Fibroblast of lung (primary cell): ENCODE data around the gene STK4. TPM values are rescaled to one million over a fixed set of nuclear protein-coding genes. Genes with fewer than 3 reads are reported as not detected.

Experiments used
- DNase-seq, 2 donors: peaks; one replicate each; pipeline versions ENCODE4 v3.0.0 to v3.0.0-alpha.2; 2010; ENCODE audit warnings: low read depth in 2 of 2
- H2AFZ ChIP-seq: 2 replicates; pipeline ENCODE4 v1.5.1; 2012; ENCODE audit warnings: low read length, control low read depth, inconsistent platforms
- H3K27ac ChIP-seq: 2 replicates; pipeline ENCODE4 v1.5.1; 2011; ENCODE audit warnings: low read length, control low read depth; ENCODE audit not compliant: insufficient read depth
- H3K27me3 ChIP-seq: 2 replicates; pipeline ENCODE4 v1.5.1; 2011; ENCODE audit warnings: mild to moderate bottlenecking, low read length; ENCODE audit not compliant: control insufficient read depth, insufficient read depth
- H3K36me3 ChIP-seq: 2 replicates; pipeline ENCODE4 v1.5.1; 2011; ENCODE audit warnings: low read length; ENCODE audit not compliant: control insufficient read depth, insufficient read depth
- H3K4me1 ChIP-seq: 2 replicates; pipeline ENCODE4 v1.5.1; 2011; ENCODE audit warnings: low read length; ENCODE audit not compliant: control insufficient read depth, insufficient read depth; ENCODE audit errors: extremely low read depth
- H3K4me2 ChIP-seq: 2 replicates; pipeline ENCODE4 v1.5.1; 2011; ENCODE audit warnings: low read length, control low read depth; ENCODE audit not compliant: insufficient read depth; ENCODE audit errors: extremely low read depth
- H3K4me3 ChIP-seq, 4 experiments: fragments of 200-600 bp in 1 of 4; sonication (generic) in 1 of 4; replicated peaks in 1 of 4; 2 replicates each; pipeline ENCODE4 v1.5.1; 2011 to 2016; ENCODE audit warnings: low read length in 4 of 4, low read depth in 3 of 4, mild to moderate bottlenecking in 3 of 4, control low read depth in 2 of 4, inconsistent platforms in 1 of 4, mixed read lengths in 1 of 4; ENCODE audit not compliant: insufficient read depth in 1 of 4; ENCODE audit errors: control extremely low read depth in 1 of 4
- H3K79me2 ChIP-seq: 2 replicates; pipeline ENCODE4 v1.5.1; 2012; ENCODE audit warnings: mild to moderate bottlenecking, low read length, inconsistent platforms; ENCODE audit not compliant: control insufficient read depth, insufficient read depth
- H3K9ac ChIP-seq: 2 replicates; pipeline ENCODE4 v1.5.1; 2011; ENCODE audit warnings: mild to moderate bottlenecking, low read length, control low read depth; ENCODE audit not compliant: insufficient read depth
- H3K9me3 ChIP-seq: 2 replicates; pipeline ENCODE4 v1.5.1; 2012; ENCODE audit warnings: low read depth, low read length; ENCODE audit not compliant: control insufficient read depth, insufficient read depth
- H4K20me1 ChIP-seq: 2 replicates; pipeline ENCODE4 v1.5.1; 2011; ENCODE audit warnings: low read length; ENCODE audit not compliant: control insufficient read depth, insufficient read depth; ENCODE audit errors: extremely low read depth
- EZH2 ChIP-seq: IDR thresholded peaks from 2 replicates; pipeline ENCODE4 v1.5.1; 2012; ENCODE audit warnings: low read length, control low read depth, mild to moderate bottlenecking; ENCODE audit errors: missing control alignments
- polyA plus RNA-seq, 2 donors: library from polyadenylated mRNA; depleted of rRNA in 1 of 2; stranded (reverse) in 1 of 2; unstranded in 1 of 2; fragments of >200 nt; gene quantifications; 2 replicates each; pipeline ENCODE4 v1.2.1, GENCODE V29; 2011 to 2012; ENCODE audit warnings: missing spikeins in 1 of 2
- total RNA-seq: library from RNA; depleted of rRNA; stranded (reverse); fragments of >200 nt; gene quantifications from 2 replicates; pipeline ENCODE4 v1.2.1, GENCODE V29; 2014
- TF ChIP-seq, protein P1 (sequence below), 2 donors: IDR thresholded peaks in 1 of 2; conservative IDR thresholded peaks in 1 of 2; 1 replicate in 1 of 2; 2 replicates in 1 of 2; pipeline ENCODE4 v1.5.1; 2011 to 2012; ENCODE audit warnings: low read length in 2 of 2, control low read depth in 1 of 2, inconsistent platforms in 1 of 2, low read depth in 1 of 2, mild to moderate bottlenecking in 1 of 2

The STK4 gene
- total and polyA plus RNA-seq, 2 donors (not counting 1 experiment from before 2014, with no cell fraction given), result 19.0 to 31.7 TPM

DNA sequence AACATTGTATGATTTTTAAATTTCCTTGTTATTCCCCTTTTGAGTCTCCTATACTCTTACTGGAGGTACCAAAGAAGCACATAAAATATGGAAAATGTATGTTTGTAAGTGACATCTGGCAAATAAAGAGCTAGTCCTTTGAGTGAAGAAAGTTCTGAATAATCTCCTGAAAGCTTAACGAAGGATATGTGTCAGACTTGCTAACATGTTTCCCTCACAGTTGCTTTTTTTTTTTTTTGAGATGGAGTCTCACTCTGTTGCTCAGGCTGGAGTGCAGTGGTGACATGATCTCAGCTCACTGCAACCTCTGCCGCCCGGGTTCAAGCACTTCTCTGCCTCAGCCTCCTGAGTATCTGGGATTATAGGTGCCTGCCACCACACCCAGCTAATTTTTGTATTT is 63.6 kb downstream of the STK4 start:
- DNase-seq, result no peak
- Histone ChIP-seq H3K4me3 (no peak overlapping the region), H3K27ac (no peak overlapping the region), H3K36me3 (peaks cover 2% of the 10 kb centered on the region), H3K27me3 (no peaks in the 10 kb centered on the region), H3K9me3 (no peaks in the 10 kb centered on the region), H3K4me1 (no peaks in the 10 kb centered on the region), H3K9ac (no peak overlapping the region), H4K20me1 (no peaks in the 10 kb centered on the region), H3K79me2 (no peaks in the 10 kb centered on the region), H3K4me2 (no peak overlapping the region), H2AFZ (no peak overlapping the region)
- TF ChIP-seq, protein P1, sequence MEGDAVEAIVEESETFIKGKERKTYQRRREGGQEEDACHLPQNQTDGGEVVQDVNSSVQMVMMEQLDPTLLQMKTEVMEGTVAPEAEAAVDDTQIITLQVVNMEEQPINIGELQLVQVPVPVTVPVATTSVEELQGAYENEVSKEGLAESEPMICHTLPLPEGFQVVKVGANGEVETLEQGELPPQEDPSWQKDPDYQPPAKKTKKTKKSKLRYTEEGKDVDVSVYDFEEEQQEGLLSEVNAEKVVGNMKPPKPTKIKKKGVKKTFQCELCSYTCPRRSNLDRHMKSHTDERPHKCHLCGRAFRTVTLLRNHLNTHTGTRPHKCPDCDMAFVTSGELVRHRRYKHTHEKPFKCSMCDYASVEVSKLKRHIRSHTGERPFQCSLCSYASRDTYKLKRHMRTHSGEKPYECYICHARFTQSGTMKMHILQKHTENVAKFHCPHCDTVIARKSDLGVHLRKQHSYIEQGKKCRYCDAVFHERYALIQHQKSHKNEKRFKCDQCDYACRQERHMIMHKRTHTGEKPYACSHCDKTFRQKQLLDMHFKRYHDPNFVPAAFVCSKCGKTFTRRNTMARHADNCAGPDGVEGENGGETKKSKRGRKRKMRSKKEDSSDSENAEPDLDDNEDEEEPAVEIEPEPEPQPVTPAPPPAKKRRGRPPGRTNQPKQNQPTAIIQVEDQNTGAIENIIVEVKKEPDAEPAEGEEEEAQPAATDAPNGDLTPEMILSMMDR (conservative IDR thresholded peaks at IDR 0.05 in 1 of 2, IDR thresholded peaks at IDR 0.05 in 1 of 2; ENCODE audit: low read depth in 1 of 2, low read length in 2 of 2), result no peak
- no peak for TF ChIP-seq EZH2

DNA sequence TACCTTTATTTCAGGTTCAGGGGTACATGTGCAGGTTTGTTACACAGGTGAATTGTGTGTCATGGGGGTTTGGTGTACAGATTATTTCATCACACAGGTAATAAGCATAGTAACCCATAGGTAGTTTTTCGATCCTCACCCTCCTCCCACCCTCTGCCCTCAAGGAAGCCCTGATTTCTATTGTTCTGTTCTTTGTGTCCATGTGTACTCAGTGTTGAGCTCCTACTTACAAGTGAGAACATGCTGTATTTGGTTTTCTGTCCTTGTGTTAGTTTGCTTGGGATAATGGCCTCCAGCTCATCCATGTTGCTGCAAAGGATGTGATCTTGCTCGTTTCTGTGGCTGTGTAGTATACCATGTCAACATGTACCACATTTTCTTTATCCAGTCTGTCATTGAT is 66.0 kb downstream of the STK4 start:
- Histone ChIP-seq H3K79me2 (no peaks in the 10 kb centered on the region), H3K27ac (no peak overlapping the region), H3K27me3 (no peaks in the 10 kb centered on the region), H3K4me2 (no peak overlapping the region), H3K4me3 (no peak overlapping the region), H2AFZ (no peak overlapping the region), H3K4me1 (peaks cover 4% of the 10 kb centered on the region), H3K9me3 (no peaks in the 10 kb centered on the region), H3K9ac (no peak overlapping the region), H4K20me1 (no peaks in the 10 kb centered on the region), H3K36me3 (no peaks in the 10 kb centered on the region)
- no peak for DNase-seq
- TF ChIP-seq, protein P1 (conservative IDR thresholded peaks at IDR 0.05 in 1 of 2, IDR thresholded peaks at IDR 0.05 in 1 of 2; ENCODE audit: low read depth in 1 of 2, low read length in 2 of 2), result no peak
- no peak for TF ChIP-seq EZH2

DNA sequence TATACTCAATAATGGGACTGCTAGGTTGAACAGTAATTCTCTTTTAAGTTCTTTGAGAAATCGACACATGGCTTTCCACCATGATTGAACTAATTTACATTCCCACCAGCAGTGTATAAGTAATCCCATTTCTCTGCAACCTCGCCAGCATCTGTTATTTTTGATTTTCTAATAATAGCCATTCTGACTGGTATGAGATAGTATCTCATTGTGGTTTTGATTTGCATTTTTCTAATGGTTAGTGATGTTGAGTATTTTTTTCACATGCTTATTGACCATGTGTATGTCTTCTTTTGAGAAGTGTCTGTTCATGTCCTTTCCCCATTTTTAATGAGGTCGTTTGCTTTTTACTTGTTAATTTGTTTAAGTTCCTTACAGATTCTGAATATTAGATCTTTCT is 66.5 kb downstream of the STK4 start:
- Histone ChIP-seq H3K79me2 (no peaks in the 10 kb centered on the region), H3K4me2 (no peak overlapping the region), H3K9ac (no peak overlapping the region), H4K20me1 (no peaks in the 10 kb centered on the region), H3K27me3 (no peaks in the 10 kb centered on the region), H3K36me3 (no peaks in the 10 kb centered on the region), H3K27ac (no peak overlapping the region), H2AFZ (no peak overlapping the region), H3K4me1 (peaks cover 4% of the 10 kb centered on the region), H3K4me3 (no peak overlapping the region), H3K9me3 (no peaks in the 10 kb centered on the region)
- peak in 1 of 2 donors; percentile 34 for DNase-seq
- TF ChIP-seq, protein P1 (conservative IDR thresholded peaks at IDR 0.05 in 1 of 2, IDR thresholded peaks at IDR 0.05 in 1 of 2; ENCODE audit: low read depth in 1 of 2, low read length in 2 of 2), result no peak
- no peak for TF ChIP-seq EZH2
